Astrocyte (in vitro differentiated cells and primary cell): ENCODE measurements around the gene IL24. TPM values are rescaled to one million over a fixed set of nuclear protein-coding genes. Genes with fewer than 3 reads are reported as not detected.

Experiments used
- DNase-seq: peaks from one replicate; pipeline ENCODE4 v3.0.0-alpha.2; 2010; ENCODE audit warnings: low read depth
- FAIRE-seq: peaks from 2 replicates; lab custom pipeline; 2011; peaks lifted over from hg19 to GRCh38; lab: Jason Lieb, UNC
- H2AFZ ChIP-seq: 2 replicates; pipeline ENCODE4 v1.6.0; 2012; ENCODE audit warnings: low read depth, low read length, inconsistent platforms
- H3K27ac ChIP-seq: 2 replicates; pipeline ENCODE4 v1.5.1; 2011; ENCODE audit warnings: low read depth, low read length, inconsistent platforms
- H3K27me3 ChIP-seq: 2 replicates; pipeline ENCODE4 v1.6.0; 2011; ENCODE audit warnings: low read length, inconsistent platforms; ENCODE audit not compliant: insufficient read depth
- H3K36me3 ChIP-seq: 2 replicates; pipeline ENCODE4 v1.5.1; 2011; ENCODE audit warnings: low read length, inconsistent platforms; ENCODE audit not compliant: insufficient read depth
- H3K4me1 ChIP-seq: 2 replicates; pipeline ENCODE4 v1.5.1; 2011; ENCODE audit warnings: low read length, inconsistent platforms; ENCODE audit not compliant: insufficient read depth
- H3K4me2 ChIP-seq: 2 replicates; pipeline ENCODE4 v1.6.0; 2012; ENCODE audit warnings: low read length, inconsistent platforms
- H3K4me3 ChIP-seq: 2 replicates; pipeline ENCODE4 v1.5.1; 2011; ENCODE audit warnings: low read depth, mild to moderate bottlenecking, low read length, inconsistent platforms; ENCODE audit not compliant: insufficient read depth
- H3K79me2 ChIP-seq: 2 replicates; pipeline ENCODE4 v1.6.0; 2012; ENCODE audit warnings: mild to moderate bottlenecking, low read length, inconsistent platforms; ENCODE audit not compliant: insufficient read depth
- H3K9ac ChIP-seq: 2 replicates; pipeline ENCODE4 v1.6.0; 2012; ENCODE audit warnings: mild to moderate bottlenecking, low read length, inconsistent platforms
- H3K9me3 ChIP-seq: 2 replicates; pipeline ENCODE4 v1.5.1; 2012; ENCODE audit warnings: low read depth, mild to moderate bottlenecking, low read length, inconsistent platforms; ENCODE audit not compliant: insufficient read depth
- H4K20me1 ChIP-seq: 2 replicates; pipeline ENCODE4 v1.6.0; 2012; ENCODE audit warnings: low read length, inconsistent platforms; ENCODE audit not compliant: insufficient read depth
- H3K27ac Mint-ChIP-seq: one replicate; pipeline ENCODE4 v1.8.0; 2021; ENCODE audit warnings: mild to moderate bottlenecking, mixed read lengths; ENCODE audit not compliant: unreplicated experiment
- H3K27me3 Mint-ChIP-seq: one replicate; pipeline ENCODE4 v1.8.0; 2021; ENCODE audit warnings: low read depth, mixed read lengths; ENCODE audit not compliant: unreplicated experiment
- H3K36me3 Mint-ChIP-seq: one replicate; pipeline ENCODE4 v1.8.0; 2021; ENCODE audit warnings: low read depth, mixed read lengths; ENCODE audit not compliant: unreplicated experiment
- H3K4me1 Mint-ChIP-seq: one replicate; pipeline ENCODE4 v1.8.0; 2021; ENCODE audit warnings: low read depth, mixed read lengths; ENCODE audit not compliant: unreplicated experiment
- H3K4me3 Mint-ChIP-seq: one replicate; pipeline ENCODE4 v1.8.0; 2021; ENCODE audit warnings: mild to moderate bottlenecking, moderate library complexity, mixed read lengths; ENCODE audit not compliant: unreplicated experiment
- H3K9me3 Mint-ChIP-seq: one replicate; pipeline ENCODE4 v1.8.0; 2021; ENCODE audit warnings: mild to moderate bottlenecking, mixed read lengths; ENCODE audit not compliant: unreplicated experiment
- CTCF ChIP-seq: IDR thresholded peaks from 2 replicates; pipeline ENCODE4 v1.5.1; 2011; ENCODE audit warnings: low read depth, mild to moderate bottlenecking, inconsistent platforms, low read length, moderate library complexity; ENCODE audit not compliant: insufficient read depth
- EZH2 ChIP-seq: IDR thresholded peaks from 2 replicates; pipeline ENCODE4 v1.6.1; 2012; ENCODE audit warnings: mild to moderate bottlenecking, low read length, inconsistent platforms; ENCODE audit not compliant: insufficient read depth
- total RNA-seq: library from RNA; stranded (reverse); gene quantifications from 2 replicates; pipeline ENCODE4 v1.2.1, GENCODE V29; 2021

IL24 gene
- total RNA-seq, 1 donor from 2014 or later: not detected

GRCh38 chr1:206872139-206872538, 25.1 kb upstream of the IL24 start:
- H2AFZ ChIP-seq: no peak overlapping the region
- Mint-ChIP-seq H3K27me3 (peaks cover 16% of the 10 kb centered on the region), H3K36me3 (no peaks in the 10 kb centered on the region), H3K4me3 (no peak overlapping the region), H3K27ac (no peak overlapping the region), H3K4me1 (peaks cover 9% of the 10 kb centered on the region), H3K9me3 (peaks cover 4% of the 10 kb centered on the region)
- no peaks in the 10 kb centered on the region for H4K20me1 ChIP-seq
- H3K27ac ChIP-seq: no peak overlapping the region
- H3K9ac ChIP-seq: no peak overlapping the region
- no peaks in the 10 kb centered on the region for H3K9me3 ChIP-seq
- no peak overlapping the region for H3K4me2 ChIP-seq
- H3K4me3 ChIP-seq: no peak overlapping the region
- DNase-seq: no peak
- no peaks in the 10 kb centered on the region for H3K36me3 ChIP-seq
- H3K27me3 ChIP-seq: peaks cover 13% of the 10 kb centered on the region
- no peak for FAIRE-seq
- TF ChIP-seq CTCF (no peak), EZH2 (no peak)
- H3K4me1 ChIP-seq: no peaks in the 10 kb centered on the region
- H3K79me2 ChIP-seq: no peaks in the 10 kb centered on the region

- Histone ChIP-seq H3K4me2 (no peak overlapping the region), H3K27me3 (peaks cover 7% of the 10 kb centered on the region), H4K20me1 (no peaks in the 10 kb centered on the region), H3K36me3 (no peaks in the 10 kb centered on the region), H3K9ac (no peak overlapping the region), H3K9me3 (no peaks in the 10 kb centered on the region), H3K4me3 (no peak overlapping the region), H3K27ac (no peak overlapping the region), H3K79me2 (no peaks in the 10 kb centered on the region), H3K4me1 (no peaks in the 10 kb centered on the region), H2AFZ (no peak overlapping the region)
- TF ChIP-seq EZH2 (no peak), CTCF (no peak)
- DNase-seq (no peak), FAIRE-seq (no peak)
- peaks cover 4% of the 10 kb centered on the region for H3K27me3 Mint-ChIP-seq
- H3K9me3 Mint-ChIP-seq: peaks cover 7% of the 10 kb centered on the region
- no peak overlapping the region for H3K4me3 Mint-ChIP-seq
- peaks cover 6% of the 10 kb centered on the region for H3K4me1 Mint-ChIP-seq
- H3K36me3 Mint-ChIP-seq: no peaks in the 10 kb centered on the region
- H3K27ac Mint-ChIP-seq: no peak overlapping the region
Observed at GRCh38 chr1:206873603-206874188, 23.5 kb upstream of the IL24 start.

GRCh38 chr1:206875752-206876377, 21.4 kb upstream of the IL24 start:
- Mint-ChIP-seq H3K9me3 (peaks cover 7% of the 10 kb centered on the region), H3K4me1 (no peaks in the 10 kb centered on the region), H3K4me3 (no peak overlapping the region), H3K27ac (no peak overlapping the region), H3K27me3 (no peaks in the 10 kb centered on the region), H3K36me3 (no peaks in the 10 kb centered on the region)
- H3K4me1 ChIP-seq: no peaks in the 10 kb centered on the region
- no peak overlapping the region for H2AFZ ChIP-seq
- H3K4me2 ChIP-seq: no peak overlapping the region
- H3K9me3 ChIP-seq: no peaks in the 10 kb centered on the region
- no peak for DNase-seq
- no peak for FAIRE-seq
- H4K20me1 ChIP-seq: no peaks in the 10 kb centered on the region
- no peaks in the 10 kb centered on the region for H3K27me3 ChIP-seq
- TF ChIP-seq CTCF (no peak), EZH2 (no peak)
- H3K36me3 ChIP-seq: no peaks in the 10 kb centered on the region
- no peak overlapping the region for H3K9ac ChIP-seq
- H3K79me2 ChIP-seq: no peaks in the 10 kb centered on the region
- no peak overlapping the region for H3K27ac ChIP-seq
- H3K4me3 ChIP-seq: no peak overlapping the region
